ENCODE results near the gene ATP4B.

ATP4B gene

DNA sequence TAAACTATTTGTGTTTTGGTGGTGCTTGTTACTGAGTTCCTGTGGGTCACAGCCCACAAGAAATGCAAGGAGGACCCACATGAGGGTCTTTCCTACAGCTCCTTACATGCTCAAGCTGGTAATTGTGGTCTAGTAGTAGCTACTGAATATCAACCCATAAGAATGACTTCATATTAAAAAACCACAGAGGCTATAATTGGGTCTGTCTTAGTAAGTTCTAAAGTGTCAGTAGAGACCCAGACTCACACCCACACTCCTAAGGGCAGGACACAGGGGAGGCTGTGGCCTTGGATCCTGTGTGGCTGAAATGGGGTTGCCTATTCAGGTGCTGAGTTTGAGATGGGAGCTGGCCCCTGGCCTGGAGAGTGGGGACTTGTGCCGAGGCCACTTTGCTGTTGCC is 53.8 kb downstream of the ATP4B start:
- DNase-seq, result no peak

DNA sequence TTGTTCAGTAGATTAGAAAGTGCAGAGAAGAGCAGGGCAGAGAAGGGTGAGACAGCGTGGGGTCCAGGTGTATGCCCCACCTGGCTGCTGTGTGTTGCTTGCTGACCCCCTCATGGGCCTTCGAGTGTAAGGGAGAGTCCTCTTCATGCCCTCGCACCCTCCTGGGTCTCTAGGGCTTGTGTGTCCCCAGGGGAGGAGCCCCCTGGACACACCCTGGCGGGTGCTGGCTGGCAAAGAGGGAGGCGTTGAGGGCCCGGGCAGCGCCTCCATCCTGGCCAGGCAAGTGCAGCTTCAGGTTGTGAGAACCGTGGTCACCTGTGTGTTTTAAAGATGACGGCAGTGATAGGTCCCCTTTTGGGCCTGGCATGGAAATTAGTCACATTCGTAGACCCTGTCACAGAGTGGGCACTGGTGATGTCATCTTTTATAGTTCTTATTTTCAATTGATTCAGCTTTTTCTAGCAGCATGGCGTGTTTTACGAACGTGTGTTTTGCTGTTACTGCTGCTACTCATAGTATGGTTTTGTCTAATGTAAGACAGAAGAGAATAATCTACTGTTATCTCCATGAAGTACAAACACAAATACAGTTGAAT is 54.8 kb downstream of the ATP4B start:
- no peak for DNase-seq

DNA sequence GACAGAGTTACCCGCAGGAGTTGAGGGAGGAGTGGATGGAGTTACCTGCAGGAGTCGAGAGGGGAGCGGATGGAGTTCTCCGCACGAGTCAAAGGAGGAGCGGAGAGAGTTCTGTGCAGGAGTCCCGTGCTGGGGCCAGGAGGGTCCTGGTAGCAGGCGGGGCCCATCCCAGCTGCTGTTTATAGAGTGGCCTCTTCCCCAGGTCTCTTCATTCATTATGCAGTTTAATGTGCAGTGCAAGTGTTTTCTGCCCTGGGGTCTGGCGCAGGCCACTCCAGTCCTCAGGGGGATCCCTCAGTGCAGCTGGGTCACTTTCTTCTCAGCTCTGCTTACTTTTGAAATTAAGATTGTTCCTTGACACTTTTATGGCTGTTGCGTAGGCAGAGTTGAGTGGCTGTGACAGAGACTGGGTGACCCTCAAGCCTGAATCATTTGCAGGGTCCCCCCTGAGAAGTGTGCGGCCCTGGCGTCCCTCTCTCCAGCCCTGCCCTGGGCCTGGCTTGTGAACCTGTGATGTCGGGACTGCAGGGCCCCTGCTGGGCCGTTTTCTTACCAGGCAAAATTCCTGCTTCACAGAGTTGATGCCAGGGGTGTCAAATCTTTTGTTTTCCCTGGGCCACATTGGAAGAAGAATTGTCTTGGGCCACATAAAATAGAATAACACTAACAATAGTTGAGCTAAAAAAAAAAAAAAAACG is 55.6 kb downstream of the ATP4B start:
- no peak for DNase-seq

DNA sequence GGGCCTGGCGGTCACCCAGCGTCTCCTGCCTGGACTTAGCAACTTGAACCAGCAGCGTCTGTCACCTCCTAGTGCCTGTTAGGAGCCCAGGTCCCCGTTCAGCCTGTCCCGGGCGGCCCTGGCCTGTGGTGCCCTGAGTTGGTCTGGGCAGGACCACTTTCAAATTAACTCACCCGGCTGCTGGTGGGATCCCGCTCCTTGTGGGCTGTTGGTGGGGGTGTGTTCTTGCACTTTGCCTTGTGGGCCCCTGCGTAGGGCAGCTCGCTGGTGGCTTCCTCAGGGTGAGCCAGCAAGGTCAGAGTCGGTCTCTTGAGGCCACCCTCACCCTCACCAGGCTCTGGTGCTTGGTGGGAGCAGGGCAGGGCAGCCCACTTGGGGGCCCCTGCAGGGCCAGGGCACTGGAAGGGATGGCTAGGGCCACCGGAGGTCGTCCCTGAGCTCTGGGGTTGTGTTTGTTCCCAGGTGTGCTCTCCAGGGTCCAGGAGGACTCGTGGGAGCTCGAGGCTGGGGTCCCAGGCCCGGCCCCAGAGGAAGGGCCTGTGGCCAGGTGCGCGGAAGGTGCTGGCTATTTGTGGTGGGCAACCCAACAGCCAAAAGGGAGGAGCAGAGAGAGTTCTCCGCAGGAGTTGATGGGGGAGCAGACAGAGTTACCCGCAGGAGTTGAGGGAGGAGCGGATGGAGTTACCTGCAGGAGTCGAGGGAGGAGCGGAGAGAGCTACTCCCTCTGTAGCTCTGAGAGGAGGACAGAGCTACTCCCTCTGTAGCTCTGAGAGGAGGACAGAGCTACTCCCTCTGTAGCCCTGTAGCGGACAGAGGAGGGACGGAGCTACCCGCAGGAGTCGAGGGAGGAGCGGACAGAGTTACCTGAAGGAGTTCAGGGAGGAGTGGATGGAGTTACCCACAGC is 56.6 kb downstream of the ATP4B start:
- DNase-seq, result no peak

DNA sequence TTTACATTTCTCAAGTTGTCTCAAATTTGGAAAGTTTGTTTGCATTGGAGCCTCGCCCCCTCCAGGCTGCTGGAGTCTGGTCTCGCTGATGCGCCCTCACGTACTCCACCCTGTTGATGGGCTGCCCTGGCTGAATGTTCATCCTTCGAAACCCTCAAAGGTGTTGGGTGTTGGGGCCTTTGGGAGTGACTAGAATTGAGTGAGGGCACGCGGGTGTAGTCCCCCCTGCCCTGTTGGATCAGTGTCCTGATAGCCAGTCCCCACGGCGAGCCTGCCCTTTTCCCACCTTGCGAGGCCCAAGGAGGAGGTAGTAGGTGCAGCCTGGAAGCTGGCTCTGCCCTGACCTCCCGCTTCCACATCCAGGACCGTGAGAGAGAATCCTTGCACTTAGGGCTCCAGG is 58.6 kb downstream of the ATP4B start:
- DNase-seq, result no peak
